Mesenchymal stem cell (in vitro differentiated cells and primary cell): ENCODE results near the gene CERS6.
A peak's percentile ranks its signal among the peaks of the same experiment; 100 is the strongest.

Source experiments
- DNase-seq: peaks from one replicate; pipeline ENCODE4 v3.0.0-alpha.2; 2013
- H2AFZ ChIP-seq: one replicate; pipeline ENCODE4 v1.6.1; 2013; ENCODE audit warnings: low read depth, mild to moderate bottlenecking, control low read depth, inconsistent platforms, low read length, moderate library complexity
- H2AK5ac ChIP-seq: 2 replicates; pipeline ENCODE4 v1.6.1; 2013; ENCODE audit warnings: low read length, moderate library complexity, mild to moderate bottlenecking, inconsistent platforms; ENCODE audit not compliant: severe bottlenecking
- H2BK120ac ChIP-seq: one replicate; pipeline ENCODE4 v1.6.1; 2013; ENCODE audit warnings: low read depth, mild to moderate bottlenecking, inconsistent platforms, low read length, moderate library complexity
- H2BK12ac ChIP-seq, 2 experiments: one replicate each; pipeline ENCODE4 v1.6.1; 2013; ENCODE audit warnings: inconsistent platforms in 2 of 2, low read length in 2 of 2, mild to moderate bottlenecking in 2 of 2, moderate library complexity in 2 of 2, control low read depth in 1 of 2
- H2BK15ac ChIP-seq: one replicate; pipeline ENCODE4 v1.6.1; 2013; ENCODE audit warnings: mild to moderate bottlenecking, low read depth, inconsistent platforms; ENCODE audit not compliant: poor library complexity, severe bottlenecking
- H2BK5ac ChIP-seq: 2 replicates; pipeline ENCODE4 v1.6.1; 2013; ENCODE audit warnings: low read depth, mild to moderate bottlenecking, low read length, control low read depth, inconsistent platforms; ENCODE audit not compliant: poor library complexity, severe bottlenecking
- H3K14ac ChIP-seq, 2 experiments: one replicate each; pipeline ENCODE4 v1.6.1; 2013; ENCODE audit warnings: inconsistent platforms in 2 of 2, low read length in 2 of 2, control low read depth in 1 of 2, mild to moderate bottlenecking in 1 of 2, moderate library complexity in 1 of 2
- H3K18ac ChIP-seq, 2 experiments: one replicate each; pipeline ENCODE4 v1.6.1; 2013; ENCODE audit warnings: inconsistent platforms in 2 of 2, low read length in 2 of 2, control low read depth in 1 of 2, low read depth in 1 of 2, mild to moderate bottlenecking in 1 of 2
- H3K23ac ChIP-seq, 2 experiments: one replicate each; pipeline ENCODE4 v1.6.1; 2013; ENCODE audit warnings: inconsistent platforms in 2 of 2, low read length in 2 of 2, mild to moderate bottlenecking in 2 of 2, moderate library complexity in 2 of 2, control low read depth in 1 of 2
- H3K27ac ChIP-seq: 2 replicates; pipeline ENCODE4 v1.5.1; 2013; ENCODE audit warnings: mild to moderate bottlenecking, moderate library complexity, low read length, control low read depth, inconsistent platforms; ENCODE audit not compliant: poor library complexity, severe bottlenecking
- H3K27me3 ChIP-seq, 2 experiments: 2 replicates each; pipeline versions ENCODE4 v1.6.1 to v1.7.0; 2013; ENCODE audit warnings: low read length in 2 of 2, mild to moderate bottlenecking in 2 of 2, moderate library complexity in 2 of 2, control low read depth in 1 of 2, inconsistent platforms in 1 of 2; ENCODE audit not compliant: control insufficient read depth in 1 of 2, insufficient read depth in 1 of 2
- H3K36me3 ChIP-seq, 2 experiments: 2 replicates each; pipeline versions ENCODE4 v1.6.1 to v1.7.0; 2013; ENCODE audit warnings: low read length in 2 of 2, control low read depth in 1 of 2, inconsistent platforms in 1 of 2, low read depth in 1 of 2, mild to moderate bottlenecking in 1 of 2; ENCODE audit not compliant: insufficient read depth in 2 of 2, control insufficient read depth in 1 of 2
- H3K4ac ChIP-seq, 2 experiments: one replicate each; pipeline ENCODE4 v1.6.1; 2013; ENCODE audit warnings: inconsistent platforms in 2 of 2, low read length in 2 of 2, mild to moderate bottlenecking in 2 of 2, moderate library complexity in 2 of 2, control low read depth in 1 of 2, low read depth in 1 of 2
- H3K4me1 ChIP-seq: 2 replicates; pipeline ENCODE4 v1.6.1; 2013; ENCODE audit warnings: low read depth, low read length, control low read depth; ENCODE audit not compliant: control insufficient read depth, insufficient read depth
- H3K4me2 ChIP-seq: 2 replicates; pipeline ENCODE4 v1.6.1; 2013; ENCODE audit warnings: low read length, mild to moderate bottlenecking, inconsistent platforms; ENCODE audit not compliant: poor library complexity, severe bottlenecking
- H3K4me3 ChIP-seq, 2 experiments: 2 replicates each; pipeline versions ENCODE4 v1.5.1 to v1.7.0; 2013; ENCODE audit warnings: low read length in 2 of 2, mild to moderate bottlenecking in 2 of 2, control low read depth in 1 of 2, low read depth in 1 of 2; ENCODE audit not compliant: insufficient read depth in 1 of 2
- H3K79me1 ChIP-seq: replicated peaks from 2 replicates; pipeline ENCODE4 v1.6.1; 2013; ENCODE audit warnings: mild to moderate bottlenecking, control low read depth, low read length, inconsistent platforms; ENCODE audit not compliant: poor library complexity, severe bottlenecking
- H3K9ac ChIP-seq: 2 replicates; pipeline ENCODE4 v1.7.0; 2013; ENCODE audit warnings: mild to moderate bottlenecking, low read length, moderate library complexity
- H3K9me3 ChIP-seq: 2 replicates; pipeline ENCODE4 v1.7.0; 2013; ENCODE audit warnings: mild to moderate bottlenecking, low read length; ENCODE audit not compliant: control insufficient read depth
- H4K8ac ChIP-seq: one replicate; pipeline ENCODE4 v1.6.1; 2013; ENCODE audit warnings: inconsistent platforms, mild to moderate bottlenecking, low read length, moderate library complexity
- H4K91ac ChIP-seq: one replicate; pipeline ENCODE4 v1.6.1; 2013; ENCODE audit warnings: mild to moderate bottlenecking, low read length, inconsistent platforms
- WGBS: methylation state at CpG from one replicate; pipeline ENCODE4 v1.1.7; 2013; ENCODE audit warnings: mixed read lengths; 5-methylcytosine and 5-hydroxymethylcytosine counted together

CERS6 gene

DNA sequence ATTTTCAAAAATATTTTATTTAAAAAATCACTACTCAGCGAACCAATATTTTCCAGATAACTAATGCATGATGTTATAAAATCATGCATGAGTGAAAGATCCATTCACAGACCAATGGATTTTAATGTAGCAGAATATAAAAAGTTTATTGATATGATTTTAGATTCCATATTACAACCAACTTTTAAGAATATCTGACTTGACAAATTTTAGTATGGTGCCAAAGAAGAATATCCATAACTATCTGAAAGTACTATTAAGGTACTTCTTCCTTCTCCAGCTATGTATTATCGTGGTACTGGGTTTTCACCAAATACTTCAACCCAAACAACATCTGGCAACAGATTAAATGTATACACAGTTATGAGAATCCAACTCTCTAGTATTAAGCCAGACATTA lies 246.5 kb downstream of the CERS6 start:
- Histone ChIP-seq H3K9ac (no peak overlapping the region), H3K27me3 (no peaks in the 10 kb centered on the region), H4K8ac (no peak overlapping the region), H3K36me3 (no peaks in the 10 kb centered on the region), H3K4me2 (no peak overlapping the region), H3K23ac (no peak overlapping the region), H4K91ac (no peak overlapping the region), H3K79me1 (peaks cover 3% of the 10 kb centered on the region), H3K4ac (no peak overlapping the region), H2BK120ac (no peak overlapping the region), H3K9me3 (no peaks in the 10 kb centered on the region), H2AFZ (no peak overlapping the region), H3K18ac (no peak overlapping the region), H3K27ac (no peak overlapping the region), H3K14ac (no peak overlapping the region), H2BK5ac (no peak overlapping the region), H3K4me1 (no peaks in the 10 kb centered on the region), H2BK12ac (no peak overlapping the region), H2AK5ac (no peak overlapping the region), H2BK15ac (no peak overlapping the region), H3K4me3 (no peak overlapping the region)
- DNase-seq, result no peak
- WGBS, result no CpG with 5 or more reads among the region's 2 CpGs

DNA sequence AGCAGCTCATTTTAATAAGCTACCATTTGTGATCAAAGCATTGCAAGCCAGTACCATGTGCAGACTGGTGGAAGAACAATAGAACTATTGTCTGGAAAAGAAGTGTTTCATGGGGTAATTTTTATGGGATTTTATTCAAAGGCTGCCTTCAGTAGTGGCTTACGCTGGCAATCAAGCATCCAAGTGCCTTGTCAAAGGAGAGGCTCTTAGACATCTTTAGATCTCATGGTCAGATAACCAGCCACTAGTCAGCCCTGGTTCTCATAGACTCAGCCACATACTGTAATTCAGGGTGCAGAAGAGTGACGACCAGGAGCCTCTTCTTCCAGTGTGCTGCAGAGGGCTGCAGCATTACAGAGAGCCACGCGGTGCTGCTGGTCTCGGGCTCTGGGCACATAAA lies 247.9 kb downstream of the CERS6 start:
- no peak for DNase-seq
- Histone ChIP-seq H3K4me1 (no peaks in the 10 kb centered on the region), H3K18ac (no peak overlapping the region), H3K27me3 (no peaks in the 10 kb centered on the region), H4K8ac (no peak overlapping the region), H3K4ac (no peak overlapping the region), H3K36me3 (no peaks in the 10 kb centered on the region), H3K4me2 (no peak overlapping the region), H3K23ac (no peak overlapping the region), H3K9ac (no peak overlapping the region), H2BK120ac (no peak overlapping the region), H2BK5ac (no peak overlapping the region), H3K14ac (no peak overlapping the region), H2BK15ac (no peak overlapping the region), H2BK12ac (peak overlapping the region in 1 of 2 experiments; percentile 63), H2AK5ac (no peak overlapping the region), H3K27ac (no peak overlapping the region), H3K4me3 (no peak overlapping the region), H2AFZ (no peak overlapping the region), H3K79me1 (peaks cover 3% of the 10 kb centered on the region), H3K9me3 (no peaks in the 10 kb centered on the region), H4K91ac (no peak overlapping the region)
- WGBS, result 91% methylated on average over 4 of the region's 5 CpGs

DNA sequence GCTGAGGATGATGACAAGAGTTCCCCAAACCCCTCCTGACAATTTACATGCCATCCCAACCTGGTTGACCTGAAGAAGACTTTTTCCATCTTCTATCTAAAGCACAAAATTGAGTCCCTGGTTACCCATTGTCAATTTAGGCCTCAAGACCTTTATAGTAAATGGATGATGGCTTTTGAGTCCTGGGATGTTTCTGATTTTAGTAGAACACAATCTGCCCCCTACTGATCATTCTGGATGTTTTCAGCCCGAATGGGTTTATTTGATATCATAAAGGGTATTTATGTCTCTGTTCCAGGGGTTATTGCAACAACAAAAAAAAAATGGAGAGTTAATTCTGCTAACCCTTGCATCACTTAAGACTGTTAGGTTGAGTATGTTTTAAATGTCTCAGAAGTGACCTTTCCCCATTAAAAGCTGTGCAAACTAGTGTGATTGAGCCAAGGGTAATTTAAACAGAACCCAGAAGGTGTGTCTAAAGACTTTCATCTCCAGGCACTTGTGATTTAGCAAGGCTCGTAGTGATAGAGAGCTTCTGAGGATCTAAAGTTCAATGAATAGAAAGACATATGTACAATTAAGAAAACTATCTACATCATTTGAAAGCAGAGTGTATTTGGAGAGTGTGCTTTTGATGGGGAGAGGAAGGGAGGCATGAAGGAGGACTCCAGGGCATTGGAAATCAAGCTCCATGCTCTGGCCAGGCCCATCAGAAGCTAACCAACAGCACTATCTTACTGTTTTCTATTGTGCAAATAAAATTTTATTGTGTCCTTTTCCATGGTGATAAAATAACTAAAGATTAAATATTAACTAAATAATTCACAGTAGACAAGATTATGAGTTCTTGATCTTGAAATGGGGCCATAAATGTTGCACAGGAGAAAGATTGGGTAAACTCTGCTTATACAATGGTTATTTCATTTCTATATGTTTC lies 249.7 kb downstream of the CERS6 start:
- Histone ChIP-seq H3K14ac (no peak overlapping the region), H2BK12ac (no peak overlapping the region), H3K36me3 (no peaks in the 10 kb centered on the region), H3K18ac (peak overlapping the region in 1 of 2 experiments; percentile 21), H3K9me3 (no peaks in the 10 kb centered on the region), H3K9ac (no peak overlapping the region), H3K4me2 (no peak overlapping the region), H2BK15ac (no peak overlapping the region), H3K79me1 (peaks cover 2% of the 10 kb centered on the region), H3K27ac (no peak overlapping the region), H2AK5ac (no peak overlapping the region), H3K27me3 (no peaks in the 10 kb centered on the region), H3K23ac (no peak overlapping the region), H2BK5ac (no peak overlapping the region), H4K91ac (no peak overlapping the region), H3K4ac (no peak overlapping the region), H3K4me1 (no peaks in the 10 kb centered on the region), H2BK120ac (no peak overlapping the region), H3K4me3 (no peak overlapping the region), H4K8ac (no peak overlapping the region), H2AFZ (no peak overlapping the region)
- peak; percentile 42 for DNase-seq
- WGBS, result 63% methylated on average over 1 of the region's 2 CpGs

DNA sequence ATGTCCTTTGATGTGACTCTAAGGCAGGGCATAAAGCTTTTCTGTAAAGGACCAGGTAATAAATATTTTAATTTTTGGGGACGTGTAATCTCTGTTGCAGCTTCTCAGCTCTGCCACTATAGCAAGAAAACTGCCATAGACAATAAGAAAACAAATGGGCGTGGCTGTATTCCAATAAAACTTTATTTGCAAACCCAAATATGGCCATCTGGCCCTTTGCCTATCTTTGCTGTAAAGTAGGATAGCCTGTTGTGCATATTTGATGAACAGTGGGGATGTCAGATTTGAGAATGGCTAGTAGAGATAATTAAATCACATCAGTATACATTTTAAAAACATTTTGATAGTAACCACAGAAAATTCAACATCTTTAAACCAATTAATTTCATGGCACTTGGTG lies 250.7 kb downstream of the CERS6 start:
- Histone ChIP-seq H2BK15ac (no peak overlapping the region), H3K4ac (no peak overlapping the region), H3K4me3 (no peak overlapping the region), H3K18ac (no peak overlapping the region), H3K27ac (no peak overlapping the region), H2BK120ac (no peak overlapping the region), H3K27me3 (no peaks in the 10 kb centered on the region), H3K23ac (no peak overlapping the region), H3K79me1 (peaks cover 1% of the 10 kb centered on the region), H3K4me2 (no peak overlapping the region), H2BK12ac (no peak overlapping the region), H2AK5ac (no peak overlapping the region), H3K9me3 (no peaks in the 10 kb centered on the region), H2BK5ac (no peak overlapping the region), H4K8ac (no peak overlapping the region), H3K4me1 (no peaks in the 10 kb centered on the region), H4K91ac (no peak overlapping the region), H3K14ac (no peak overlapping the region), H3K9ac (no peak overlapping the region), H3K36me3 (no peaks in the 10 kb centered on the region), H2AFZ (no peak overlapping the region)
- WGBS, result 100% methylated on average over 1 of the region's 2 CpGs
- DNase-seq, result no peak
